Subcutaneous abdominal adipose tissue (tissue), 5 donors: Measurements from ENCODE around the gene DNAJC5G.

ENCODE experiments used
- H3K27ac ChIP-seq: one replicate; pipeline ENCODE4 v1.7.0; 2013; ENCODE audit warnings: low read depth, mild to moderate bottlenecking, inconsistent platforms, low read length, moderate library complexity
- H3K27me3 ChIP-seq, 5 donors: one replicate each; pipeline ENCODE4 v1.7.0; 2013; ENCODE audit warnings: low read length in 5 of 5, inconsistent platforms in 1 of 5; ENCODE audit not compliant: control insufficient read depth in 5 of 5, insufficient read depth in 4 of 5
- H3K36me3 ChIP-seq, 5 donors: one replicate each; pipeline ENCODE4 v1.7.0; 2013; ENCODE audit warnings: low read length in 5 of 5; ENCODE audit not compliant: control insufficient read depth in 5 of 5, insufficient read depth in 5 of 5
- H3K4me1 ChIP-seq, 5 donors: one replicate each; pipeline ENCODE4 v1.7.0; 2013; ENCODE audit warnings: low read length in 5 of 5, mild to moderate bottlenecking in 3 of 5, moderate library complexity in 1 of 5; ENCODE audit not compliant: control insufficient read depth in 5 of 5, insufficient read depth in 5 of 5
- H3K4me3 ChIP-seq, 5 donors: one replicate each; pipeline ENCODE4 v1.7.0; 2013; ENCODE audit warnings: low read length in 5 of 5, low read depth in 1 of 5
- H3K9ac ChIP-seq, 5 donors: one replicate each; pipeline ENCODE4 v1.7.0; 2013; ENCODE audit warnings: low read length in 5 of 5, mild to moderate bottlenecking in 4 of 5, moderate library complexity in 3 of 5
- H3K9me3 ChIP-seq, 5 donors: one replicate each; pipeline ENCODE4 v1.7.0; 2013; ENCODE audit warnings: low read length in 5 of 5; ENCODE audit not compliant: control insufficient read depth in 5 of 5
- donor health status: healthy.
- donor health status: healthy.
- donor health status: healthy.
- donor health status: healthy.
- donor health status: healthy.

DNAJC5G gene

GRCh38 chr2:27251766-27252165, 23.5 kb upstream of the DNAJC5G start:
- Histone ChIP-seq H3K4me1 (peaks cover 0 to 6% (median 0%) of the 10 kb centered on the region in 5 donors), H3K4me3 (no peak overlapping the region), H3K27me3 (peaks cover 19 to 47% (median 47%) of the 10 kb centered on the region in 5 donors), H3K9ac (no peak overlapping the region), H3K27ac (no peak overlapping the region), H3K36me3 (no peaks in the 10 kb centered on the region), H3K9me3 (no peaks in the 10 kb centered on the region)

DNA sequence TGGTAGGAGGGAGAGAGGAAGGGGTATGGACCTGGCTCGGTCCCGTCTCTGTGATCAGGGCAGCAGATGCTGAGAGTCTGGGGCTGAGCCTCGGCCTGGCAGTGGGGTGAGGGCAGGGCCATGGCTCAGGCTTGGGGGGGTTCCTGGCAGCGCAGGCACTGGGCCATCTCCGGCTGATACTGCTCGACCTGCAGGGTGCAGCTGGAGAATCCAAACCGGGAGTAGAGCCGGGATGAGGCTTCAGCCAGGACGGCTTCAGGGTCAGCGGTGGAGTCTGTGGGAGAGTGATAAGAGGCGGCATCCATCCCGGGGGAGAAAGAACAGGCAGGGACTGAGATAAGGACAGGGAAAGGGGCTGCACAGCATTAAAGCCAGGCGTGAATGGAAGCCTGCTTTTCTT, 20.0 kb upstream of the DNAJC5G start:
- no peak overlapping the region for H3K27ac ChIP-seq
- H3K36me3 ChIP-seq, result no peaks in the 10 kb centered on the region
- no peak overlapping the region for H3K9ac ChIP-seq
- H3K4me3 ChIP-seq, result no peak overlapping the region
- H3K27me3 ChIP-seq, result peaks cover 19 to 64% (median 58%) of the 10 kb centered on the region in 5 donors
- H3K4me1 ChIP-seq, result peaks cover 0 to 4% (median 0%) of the 10 kb centered on the region in 5 donors
- H3K9me3 ChIP-seq, result no peaks in the 10 kb centered on the region

DNA sequence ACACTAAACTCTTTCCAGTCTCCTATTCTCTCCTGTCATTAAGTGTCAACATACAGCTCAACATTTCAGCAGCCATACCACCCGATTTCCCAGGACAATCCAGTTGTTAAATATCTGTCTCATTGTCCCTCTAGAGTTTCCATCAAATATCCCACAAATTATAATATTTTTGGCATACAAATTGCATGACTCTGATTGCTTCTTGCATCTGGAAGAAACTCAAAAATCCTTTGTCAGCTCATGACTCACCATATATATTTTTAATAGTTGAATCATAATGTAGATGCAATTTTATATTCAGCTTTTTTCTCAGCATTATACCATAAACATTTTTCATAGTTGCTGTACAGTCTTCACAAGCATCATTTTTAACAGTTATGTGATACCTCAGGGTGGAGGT, 19.6 kb upstream of the DNAJC5G start:
- Histone ChIP-seq H3K27ac (no peak overlapping the region), H3K4me3 (no peak overlapping the region), H3K9ac (no peak overlapping the region), H3K36me3 (no peaks in the 10 kb centered on the region), H3K4me1 (no peaks in the 10 kb centered on the region), H3K9me3 (no peaks in the 10 kb centered on the region), H3K27me3 (peaks cover 19 to 64% (median 58%) of the 10 kb centered on the region in 5 donors)

DNA sequence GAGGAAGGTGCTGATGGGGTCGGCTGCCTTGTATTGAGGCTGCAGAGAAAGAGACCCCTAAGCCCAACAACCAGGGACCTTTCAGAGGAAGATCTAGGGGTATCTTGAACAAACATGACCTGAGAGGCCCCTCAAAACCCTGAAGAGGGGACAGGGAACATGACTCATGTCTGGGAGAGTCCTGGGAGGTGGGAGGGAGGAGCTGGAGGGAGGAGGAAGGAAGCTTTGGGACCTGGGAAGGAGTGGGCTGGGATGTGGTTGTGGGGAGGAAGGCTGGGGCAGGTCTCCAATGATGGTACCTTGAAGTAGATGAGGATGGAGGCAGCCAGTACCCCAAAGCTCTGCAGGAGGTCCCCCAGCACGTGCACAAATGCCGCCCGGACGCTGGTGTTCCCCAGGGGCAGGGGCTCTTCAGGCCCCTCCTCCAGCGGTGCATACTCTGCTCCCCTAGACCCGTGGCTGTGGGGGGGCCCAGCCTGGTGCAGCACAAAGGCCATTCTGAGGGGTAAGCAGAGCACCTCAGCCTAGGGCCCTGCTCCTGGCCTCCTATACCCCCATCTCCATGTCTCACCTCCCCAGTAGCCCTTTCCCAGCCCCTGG, 18.3 kb upstream of the DNAJC5G start:
- peaks cover 0 to 4% (median 0%) of the 10 kb centered on the region in 5 donors for H3K4me1 ChIP-seq
- H3K4me3 ChIP-seq, result no peak overlapping the region
- H3K27me3 ChIP-seq, result peaks cover 26 to 68% (median 58%) of the 10 kb centered on the region in 5 donors
- no peaks in the 10 kb centered on the region for H3K9me3 ChIP-seq
- H3K36me3 ChIP-seq, result no peaks in the 10 kb centered on the region
- no peak overlapping the region for H3K9ac ChIP-seq
- no peak overlapping the region for H3K27ac ChIP-seq

DNA sequence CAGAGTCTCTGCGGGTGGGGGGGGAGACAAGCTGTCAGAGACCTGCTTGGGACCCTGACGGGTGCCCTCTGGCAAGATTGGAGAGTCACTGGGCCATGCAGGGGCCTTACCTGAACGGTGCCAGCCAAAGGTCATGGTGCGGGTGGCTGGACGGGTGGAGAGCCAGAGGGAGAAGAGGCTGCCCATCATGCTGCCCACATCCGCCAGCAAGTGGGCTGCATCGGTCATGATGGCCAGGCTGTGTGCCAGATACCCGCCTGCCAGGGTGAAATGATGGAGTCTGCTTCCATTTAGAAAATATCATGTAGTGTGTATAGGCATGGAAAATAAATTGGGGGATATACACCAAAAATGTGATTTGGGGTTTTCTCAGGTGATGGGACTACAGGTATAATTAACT, 17.2 kb upstream of the DNAJC5G start:
- H3K9ac ChIP-seq, result no peak overlapping the region
- peaks cover 0 to 14% (median 8%) of the 10 kb centered on the region in 5 donors for H3K4me1 ChIP-seq
- no peak overlapping the region for H3K4me3 ChIP-seq
- peaks cover 26 to 72% (median 64%) of the 10 kb centered on the region in 5 donors for H3K27me3 ChIP-seq
- H3K36me3 ChIP-seq, result no peaks in the 10 kb centered on the region
- H3K9me3 ChIP-seq, result no peaks in the 10 kb centered on the region
- H3K27ac ChIP-seq, result no peak overlapping the region

GRCh38 chr2:27261241-27261925, 13.8 kb upstream of the DNAJC5G start:
- no peak overlapping the region for H3K27ac ChIP-seq
- no peaks in the 10 kb centered on the region for H3K9me3 ChIP-seq
- peaks cover 42 to 78% (median 72%) of the 10 kb centered on the region in 5 donors for H3K27me3 ChIP-seq
- peaks cover 0 to 37% (median 31%) of the 10 kb centered on the region in 5 donors for H3K4me1 ChIP-seq
- no peak overlapping the region for H3K9ac ChIP-seq
- peak overlapping the region in 1 of 5 donors; percentile 66 for H3K4me3 ChIP-seq
- H3K36me3 ChIP-seq, result no peaks in the 10 kb centered on the region

GRCh38 chr2:27261926-27262298, 13.3 kb upstream of the DNAJC5G start:
- H3K4me1 ChIP-seq, result peaks cover 0 to 37% (median 31%) of the 10 kb centered on the region in 5 donors
- peak overlapping the region in 1 of 5 donors; percentile 66 for H3K4me3 ChIP-seq
- H3K27ac ChIP-seq, result no peak overlapping the region
- H3K36me3 ChIP-seq, result no peaks in the 10 kb centered on the region
- H3K9ac ChIP-seq, result no peak overlapping the region
- peaks cover 36 to 74% (median 67%) of the 10 kb centered on the region in 5 donors for H3K27me3 ChIP-seq
- H3K9me3 ChIP-seq, result no peaks in the 10 kb centered on the region

- Histone ChIP-seq H3K36me3 (no peaks in the 10 kb centered on the region), H3K9me3 (no peaks in the 10 kb centered on the region), H3K4me1 (peaks cover 0 to 37% (median 31%) of the 10 kb centered on the region in 5 donors), H3K4me3 (peak within 1 kb of the TSS; percentile 22 to 66 (median 58)), H3K9ac (peak within 1 kb of the TSS in 2 of 5 donors; percentile 58 to 63), H3K27ac (no peak within 1 kb of the TSS), H3K27me3 (peaks cover 32 to 72% (median 66%) of the 10 kb centered on the region in 5 donors)
Measured at GRCh38 chr2:27262379-27263286, 12.6 kb upstream of the DNAJC5G start, which contains the start of gene SLC30A3. SLC30A3 (minus strand) TSS chr2:27263047; CDS start chr2:27262906, 141 bp downstream.

GRCh38 chr2:27263287-27264252, 11.7 kb upstream of the DNAJC5G start:
- Histone ChIP-seq H3K36me3 (no peaks in the 10 kb centered on the region), H3K4me1 (peaks cover 0 to 37% (median 31%) of the 10 kb centered on the region in 5 donors), H3K27ac (no peak overlapping the region), H3K4me3 (peak overlapping the region; percentile 22 to 66 (median 58)), H3K9ac (no peak overlapping the region), H3K27me3 (peaks cover 32 to 68% (median 59%) of the 10 kb centered on the region in 5 donors), H3K9me3 (no peaks in the 10 kb centered on the region)
